ENCODE results near the gene LHPP.

- TF ChIP-seq CTCF (conservative IDR thresholded peaks at IDR 0.05 in 1 of 2, IDR thresholded peaks at IDR 0.05 in 1 of 2; ENCODE audit: low read depth in 1 of 2, low read length in 2 of 2) = no peak
- TF ChIP-seq EZH2 (IDR thresholded peaks at IDR 0.05; ENCODE audit: low read length, missing control alignments) = no peak
Observed at GRCh38 chr10:124619802-124620490, 158.3 kb downstream of the LHPP start.
